Jurkat, Clone E6-1 (cell line): ENCODE results near the gene KSR1.
"Not testable (repeated sequence)": the region's sequence is repeated elsewhere in the genome, so short reads cannot be mapped to it uniquely, and the experiment has no call there.

Source experiments
- DNase-seq: peaks from one replicate; pipeline ENCODE4 v3.0.0-alpha.2; 2011; ENCODE audit warnings: low read depth, low spot score
- H3K4me3 ChIP-seq: 2 replicates; pipeline ENCODE4 v1.5.1; 2011; ENCODE audit warnings: mild to moderate bottlenecking, low read length, control low read depth, moderate library complexity

The KSR1 gene

GRCh38 chr17:27465875-27466274, 9.6 kb downstream of the KSR1 start:
- H3K4me3 ChIP-seq, DNase-seq: not testable (repeated sequence)

DNA sequence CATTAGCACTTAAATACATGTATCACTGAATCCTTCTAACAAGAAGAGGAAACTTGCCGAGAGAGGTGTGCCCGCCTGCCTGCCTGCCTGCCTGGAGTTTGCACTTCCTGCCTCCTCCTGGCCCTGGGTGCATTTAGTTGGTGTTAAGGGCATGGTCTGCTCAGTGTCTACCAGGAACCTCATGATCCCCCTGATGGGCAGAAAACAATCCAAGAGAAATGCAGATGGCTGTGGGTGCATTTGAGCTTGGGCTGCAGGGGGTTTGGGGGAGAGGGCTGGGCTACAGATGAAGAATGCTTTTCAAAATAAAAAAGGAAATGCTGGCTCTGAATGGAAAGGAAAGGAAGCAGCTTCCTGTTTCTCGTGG, 10.1 kb downstream of the KSR1 start:
- no peak for DNase-seq
- H3K4me3 ChIP-seq, result no peak overlapping the region

GRCh38 chr17:27466743-27467375, 10.6 kb downstream of the KSR1 start:
- no peak for DNase-seq
- no peak overlapping the region for H3K4me3 ChIP-seq

DNA sequence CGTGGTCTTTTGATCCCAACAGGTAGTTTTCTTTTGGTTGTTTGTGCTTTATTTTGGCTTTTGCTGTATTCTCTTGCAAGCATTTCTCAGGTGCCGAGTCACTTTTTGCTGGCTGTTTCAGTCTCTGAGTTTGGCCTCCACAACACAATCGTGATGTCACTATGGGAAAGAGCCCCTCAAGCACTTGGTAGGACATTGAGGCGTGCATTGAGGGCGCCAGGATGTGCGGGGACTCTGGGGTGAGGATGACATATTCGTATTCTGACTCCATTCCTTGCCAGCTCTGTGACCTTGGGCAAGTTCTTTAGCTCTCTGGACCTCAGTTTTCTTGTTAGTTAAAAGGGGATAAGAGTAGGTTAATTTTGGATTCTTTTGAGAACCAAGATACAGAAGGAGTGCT, 13.0 kb downstream of the KSR1 start:
- no peak overlapping the region for H3K4me3 ChIP-seq
- no peak for DNase-seq

GRCh38 chr17:27471321-27472269, 15.3 kb downstream of the KSR1 start:
- DNase-seq, result no peak
- H3K4me3 ChIP-seq, result no peak overlapping the region

DNA sequence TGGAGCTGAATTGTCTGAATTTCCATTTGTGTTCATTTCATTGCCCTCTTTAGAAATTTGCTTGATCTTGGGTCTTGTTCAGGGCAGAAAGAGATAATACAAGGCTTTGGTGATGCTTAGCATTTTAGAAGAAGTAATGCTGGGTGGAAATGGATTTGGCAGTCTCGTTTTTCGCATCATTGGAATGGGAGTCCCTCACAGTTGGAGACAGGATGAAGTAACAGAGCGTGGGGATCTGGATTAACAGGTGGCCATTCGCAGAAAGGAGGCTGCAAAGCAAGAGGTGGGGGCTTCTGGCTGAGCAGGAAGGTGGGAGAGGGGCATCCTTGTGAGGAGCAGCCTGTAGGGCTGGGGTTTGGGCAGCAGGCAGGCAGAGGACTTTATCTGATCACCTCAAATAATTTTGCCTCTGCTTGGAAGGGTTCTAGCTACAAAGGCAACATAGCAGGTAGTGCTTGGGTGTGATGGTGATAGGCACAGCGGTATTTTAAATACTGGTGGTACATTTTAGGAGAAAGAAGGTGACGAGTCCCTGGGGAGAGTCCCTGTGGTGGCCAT, 17.0 kb downstream of the KSR1 start:
- DNase-seq, result no peak
- H3K4me3 ChIP-seq, result no peak overlapping the region

- peak; percentile 50 for DNase-seq
- no peak overlapping the region for H3K4me3 ChIP-seq
These were observed 17.7 kb downstream of the KSR1 start for GRCh38 chr17:27473748-27474609.

DNA sequence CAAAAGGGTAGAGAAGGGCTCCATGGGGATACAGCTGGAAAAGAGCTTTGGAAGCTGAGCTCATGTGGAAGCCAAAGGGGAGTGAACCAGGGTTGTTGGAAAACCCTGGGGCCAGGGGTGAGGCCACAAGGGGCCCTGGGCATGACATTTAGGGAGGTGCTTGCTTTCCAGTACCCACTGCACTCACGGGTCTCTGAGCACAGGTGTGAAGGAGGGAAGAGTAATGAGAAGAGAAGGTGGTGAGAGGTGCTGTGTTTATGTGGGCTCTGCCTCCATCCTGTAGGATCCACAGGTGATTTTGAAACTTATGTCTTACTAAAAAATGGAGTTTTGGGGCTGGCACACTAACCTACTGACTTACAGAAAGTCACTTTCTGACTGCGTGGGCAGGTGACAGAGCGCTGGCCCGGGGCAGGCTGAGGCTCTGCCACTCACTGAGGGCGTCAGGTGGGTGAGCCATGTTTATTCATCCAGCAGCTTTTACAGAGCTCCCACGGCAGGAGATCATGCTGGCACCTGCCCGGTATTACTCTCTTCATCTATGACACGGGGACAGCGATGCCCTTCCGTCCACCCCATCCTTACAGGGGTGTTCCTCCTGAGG, 18.9 kb downstream of the KSR1 start:
- no peak overlapping the region for H3K4me3 ChIP-seq
- DNase-seq, result no peak

DNA sequence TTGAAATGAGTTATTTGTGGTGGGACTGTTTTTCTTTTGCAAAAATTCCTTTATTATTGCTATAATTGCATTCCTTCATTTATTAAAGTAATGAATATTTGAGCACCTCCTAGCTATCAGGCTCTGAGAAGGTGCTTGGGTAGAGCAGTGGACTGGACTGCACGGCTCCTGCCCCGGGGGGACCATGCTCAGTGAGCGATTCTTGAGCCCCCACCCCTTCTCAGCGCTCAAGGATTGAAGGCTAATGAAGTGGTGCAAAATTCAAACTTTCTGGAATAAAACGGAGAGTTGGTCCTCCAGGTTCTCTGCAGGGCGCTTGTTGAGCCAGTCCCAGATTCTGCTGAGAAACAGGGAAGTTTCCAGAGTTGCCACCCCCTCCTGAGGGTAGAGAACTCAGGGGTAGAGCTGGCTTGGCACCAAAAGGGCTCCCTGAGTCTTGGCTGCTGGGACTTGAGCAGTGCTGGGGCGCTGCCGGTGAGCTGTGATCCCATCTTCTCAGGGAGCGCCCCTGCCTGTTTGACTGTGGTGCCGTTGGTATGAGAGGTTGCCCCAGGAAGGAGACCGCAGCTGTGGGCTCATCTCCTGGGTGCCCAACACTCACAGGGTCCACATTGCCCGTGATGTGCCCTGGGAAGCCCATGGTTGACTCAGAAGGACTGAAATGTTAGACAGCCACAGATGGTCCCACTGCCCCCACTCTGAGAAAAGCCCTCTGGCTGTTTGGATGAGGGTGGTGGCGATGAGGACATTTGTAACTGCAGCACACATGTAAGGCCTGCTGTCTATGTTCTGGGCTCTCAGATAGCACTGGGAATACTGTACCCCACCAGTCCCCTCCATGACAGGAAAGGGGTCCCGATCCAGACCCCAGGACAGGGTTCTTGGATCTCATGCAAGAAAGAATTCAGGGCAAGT, 20.0 kb downstream of the KSR1 start:
- DNase-seq, result no peak
- no peak overlapping the region for H3K4me3 ChIP-seq

GRCh38 chr17:27477050-27477888, 21.0 kb downstream of the KSR1 start:
- no peak for DNase-seq
- no peak overlapping the region for H3K4me3 ChIP-seq

- DNase-seq, result no peak
These were observed 21.9 kb downstream of the KSR1 start for GRCh38 chr17:27477971-27478684.

DNA sequence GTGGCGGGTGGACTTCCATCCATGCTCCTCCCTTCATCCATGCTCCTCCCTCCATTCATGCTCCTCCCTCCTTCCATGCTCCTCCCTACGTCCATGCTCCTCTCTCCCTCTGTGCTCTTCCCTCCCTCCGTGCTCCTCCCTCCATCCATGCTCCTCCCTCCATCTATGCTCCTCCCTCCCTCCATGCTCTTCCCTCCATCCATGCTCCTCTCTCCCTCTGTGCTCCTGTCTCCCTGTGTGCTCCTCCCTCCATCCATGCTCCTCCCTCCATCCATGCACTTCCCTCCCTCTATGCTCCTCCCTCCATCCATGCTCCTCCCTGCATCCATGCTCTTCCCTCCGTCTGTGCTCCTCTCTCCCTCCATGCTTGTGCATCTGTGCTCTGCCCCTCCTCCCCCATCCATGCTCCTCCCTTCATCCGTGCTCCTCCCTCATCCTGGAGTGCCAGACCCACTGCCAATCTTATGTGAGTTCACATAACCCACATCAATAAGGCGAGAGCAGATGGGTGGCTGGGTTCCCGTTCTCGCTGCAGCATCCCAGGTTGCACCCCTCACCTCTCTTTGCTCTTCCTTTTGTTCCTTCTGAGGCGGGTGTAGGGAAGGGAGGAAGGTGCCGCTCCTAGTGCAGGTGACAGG, 22.8 kb downstream of the KSR1 start:
- peak overlapping the region; percentile 15; the same call in 1 of the 2 replicates for H3K4me3 ChIP-seq
- peak; percentile 72 for DNase-seq

More at GRCh38 chr17:27477971-27478684, 21.9 kb downstream of the KSR1 start:
- no peak overlapping the region for H3K4me3 ChIP-seq

- H3K4me3 ChIP-seq, result no peak overlapping the region
- no peak for DNase-seq
These were observed 23.6 kb downstream of the KSR1 start for GRCh38 chr17:27479838-27480237.

DNA sequence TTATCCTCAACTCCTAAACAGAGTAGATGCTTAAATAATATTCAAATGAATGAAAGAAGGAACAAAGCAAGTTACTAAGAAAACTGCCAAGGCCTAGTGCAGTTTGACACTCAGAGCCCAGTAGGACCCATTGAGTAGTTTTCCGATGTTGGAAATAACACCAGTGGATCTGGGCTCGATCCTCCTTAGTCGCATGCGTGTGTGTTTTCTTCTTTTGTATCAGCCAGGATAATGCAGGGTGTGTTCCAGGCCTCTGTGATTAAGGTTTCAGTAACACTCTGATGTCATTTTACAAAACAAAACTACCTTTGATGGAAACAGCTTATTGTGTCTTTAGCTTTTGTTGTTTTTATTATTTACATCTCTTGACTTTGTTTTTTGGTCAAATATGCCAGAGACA, 24.5 kb downstream of the KSR1 start:
- DNase-seq, result no peak

GRCh38 chr17:27481327-27481726, 25.1 kb downstream of the KSR1 start:
- H3K4me3 ChIP-seq, result no peak overlapping the region
- peak; percentile 79 for DNase-seq

More for the DNA sequence above, 24.5 kb downstream of the KSR1 start:
- no peak overlapping the region for H3K4me3 ChIP-seq

DNA sequence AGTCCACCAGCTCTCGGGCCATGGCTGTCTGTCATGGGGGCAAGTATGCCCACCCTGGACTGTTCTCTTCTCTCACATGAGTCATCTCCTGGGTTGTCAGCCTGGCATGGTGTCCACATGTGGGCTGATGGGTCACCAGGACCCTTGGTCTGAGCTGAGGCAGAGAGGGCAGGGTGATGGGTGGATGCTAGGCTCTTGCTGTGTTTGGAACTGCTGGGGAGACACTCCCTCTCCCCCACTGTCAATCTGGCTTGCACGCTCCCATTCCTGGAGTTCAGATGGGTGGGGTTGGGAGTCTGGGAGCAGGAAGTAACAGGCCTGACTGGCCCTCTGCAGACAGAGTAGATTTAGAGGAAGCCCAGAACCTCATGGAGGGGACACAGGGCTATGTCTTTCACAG, 28.9 kb downstream of the KSR1 start:
- H3K4me3 ChIP-seq, result no peak overlapping the region
- DNase-seq, result no peak
